Caco-2 (cell line): ENCODE results near the gene KLF9. TPM values are rescaled to one million over a fixed set of nuclear protein-coding genes. Genes with fewer than 3 reads are reported as not detected.

ENCODE experiments used
- BruUV-seq: library from RNA; stranded (reverse); fragments of 400-500 nt; replicated peaks from 2 replicates; lab custom pipeline; 2021; lab: Mats Ljungman, UMichigan
- CTCF ChIA-PET: fragments of 300-600 bp; sonication (Branson Sonifier 250); formaldehyde crosslinking; loops from one replicate; lab custom pipeline; 2022; ENCODE audit warnings: antibody characterized with exemption; lab: Charles Lee
- POLR2A ChIA-PET: fragments of 300-600 bp; sonication (Branson Sonifier 250); formaldehyde crosslinking; loops from one replicate; lab custom pipeline; 2022; ENCODE audit warnings: antibody characterized with exemption; lab: Charles Lee
- DNase-seq, 2 experiments: peaks; one replicate each; pipeline versions ENCODE4 v3.0.0 to v3.0.0-alpha.2; 2020 to 2022
- H3K27me3 ChIP-seq: replicated peaks from 2 replicates; pipeline ENCODE4 v1.6.0; 2011; ENCODE audit warnings: low read length; ENCODE audit not compliant: control insufficient read depth, insufficient read depth
- H3K36me3 ChIP-seq: 2 replicates; pipeline ENCODE4 v1.5.1; 2011; ENCODE audit warnings: low read length; ENCODE audit not compliant: control insufficient read depth, insufficient read depth
- H3K4me1 ChIP-seq: fragments of 250-450 bp; sonication (Bioruptor Pico); 2 replicates; pipeline ENCODE4 v1.5.1; 2020; ENCODE audit warnings: mild to moderate bottlenecking
- H3K4me3 ChIP-seq: 2 replicates; pipeline ENCODE4 v1.5.1; 2011; ENCODE audit warnings: low read depth, mild to moderate bottlenecking, control low read depth, low read length
- H3K9me3 ChIP-seq: fragments of 250-450 bp; sonication (Bioruptor Pico); 2 replicates; pipeline ENCODE4 v1.5.1; 2020; ENCODE audit warnings: mild to moderate bottlenecking, moderate library complexity
- H3K27ac Mint-ChIP-seq: one replicate; pipeline ENCODE4 v1.8.0; 2022; ENCODE audit warnings: mixed read lengths; ENCODE audit not compliant: unreplicated experiment
- H3K27me3 Mint-ChIP-seq: one replicate; pipeline ENCODE4 v1.8.0; 2022; ENCODE audit warnings: mixed read lengths; ENCODE audit not compliant: insufficient read depth, unreplicated experiment
- H3K36me3 Mint-ChIP-seq: one replicate; pipeline ENCODE4 v1.8.0; 2022; ENCODE audit warnings: mild to moderate bottlenecking, mixed read lengths; ENCODE audit not compliant: insufficient read depth, unreplicated experiment
- H3K4me1 Mint-ChIP-seq: one replicate; pipeline ENCODE4 v1.8.0; 2022; ENCODE audit warnings: low read depth, mixed read lengths; ENCODE audit not compliant: unreplicated experiment
- H3K4me3 Mint-ChIP-seq: one replicate; pipeline ENCODE4 v1.8.0; 2022; ENCODE audit warnings: mild to moderate bottlenecking, moderate library complexity, mixed read lengths; ENCODE audit not compliant: unreplicated experiment
- H3K9me3 Mint-ChIP-seq: one replicate; pipeline ENCODE4 v1.8.0; 2022; ENCODE audit warnings: mixed read lengths; ENCODE audit not compliant: unreplicated experiment
- CTCF ChIP-seq, 2 experiments: fragments of 200-600 bp in 1 of 2; IDR thresholded peaks; 1 replicate in 1 of 2; 2 replicates in 1 of 2; pipeline versions ENCODE4 v1.5.1 to v1.8.0; 2011 to 2022; ENCODE audit warnings: antibody characterized with exemption in 1 of 2, control low read depth in 1 of 2, inconsistent platforms in 1 of 2, low read depth in 1 of 2, low read length in 1 of 2, mild to moderate bottlenecking in 1 of 2, moderate library complexity in 1 of 2; ENCODE audit not compliant: insufficient read depth in 1 of 2, severe bottlenecking in 1 of 2, unreplicated experiment in 1 of 2
- intact Hi-C: fragments of 100-400 bp; cut with micrococcal nuclease; formaldehyde crosslinking; loops from one replicate; pipeline ENCODE4 v1.10.0; 2022; ENCODE audit not compliant: unreplicated experiment
- total RNA-seq: library from RNA; stranded (reverse); gene quantifications from 2 replicates; pipeline ENCODE4 v1.2.3, GENCODE V29; 2022

Gene KLF9
- total RNA-seq, 1 experiment from 2014 or later = 0.98 TPM

GRCh38 chr9:70419556-70420440, 5.3 kb upstream of the KLF9 start:
- H3K4me1 ChIP-seq = no peaks in the 10 kb centered on the region
- peaks cover 4% of the 10 kb centered on the region for H3K36me3 Mint-ChIP-seq
- peak overlapping the region; percentile 35 for H3K4me3 ChIP-seq
- H3K27me3 ChIP-seq = no peaks in the 10 kb centered on the region
- no peaks in the 10 kb centered on the region for H3K9me3 Mint-ChIP-seq
- H3K27me3 Mint-ChIP-seq = no peaks in the 10 kb centered on the region
- peak overlapping the region; percentile 77 for H3K4me3 Mint-ChIP-seq
- H3K27ac Mint-ChIP-seq = peak overlapping the region; percentile 87
- peak; percentile 74 to 78 for DNase-seq
- TF ChIP-seq CTCF (IDR thresholded peaks at IDR 0.05; ENCODE audit: insufficient read depth in 1 of 2, low read depth in 1 of 2, low read length in 1 of 2, severe bottlenecking in 1 of 2, unreplicated experiment in 1 of 2) = no peak
- no TSS peak for BruUV-seq
- intact Hi-C loops = loop anchor here (5.0 kb wide), 1 partner anchor 63 kb away; no protein-coding TSS in a partner anchor
- H3K9me3 ChIP-seq = no peaks in the 10 kb centered on the region
- no peaks in the 10 kb centered on the region for H3K4me1 Mint-ChIP-seq
- no peaks in the 10 kb centered on the region for H3K36me3 ChIP-seq
- ChIA-PET CTCF (no interaction called here), POLR2A (no interaction called here)

- POLR2A ChIA-PET = no interaction called here
- Histone ChIP-seq H3K36me3 (no peaks in the 10 kb centered on the region), H3K4me3 (peak overlapping the region; percentile 35), H3K27me3 (no peaks in the 10 kb centered on the region), H3K9me3 (no peaks in the 10 kb centered on the region), H3K4me1 (no peaks in the 10 kb centered on the region)
- Mint-ChIP-seq H3K27me3 (no peaks in the 10 kb centered on the region), H3K4me3 (peak overlapping the region; percentile 77), H3K4me1 (no peaks in the 10 kb centered on the region), H3K9me3 (no peaks in the 10 kb centered on the region), H3K36me3 (peaks cover 5% of the 10 kb centered on the region), H3K27ac (peak overlapping the region; percentile 87)
- CTCF ChIA-PET = interaction anchor here (0.7 kb wide), 1 partner anchor 30 kb away, joined by 9 read pairs; no protein-coding TSS in a partner anchor
- peak; percentile 72 to 75 for DNase-seq
- intact Hi-C loops = no loop called here
- TF ChIP-seq CTCF (IDR thresholded peaks at IDR 0.05; ENCODE audit: insufficient read depth in 1 of 2, low read depth in 1 of 2, low read length in 1 of 2, severe bottlenecking in 1 of 2, unreplicated experiment in 1 of 2) = no peak
- no TSS peak for BruUV-seq
These were observed 4.5 kb upstream of the KLF9 start for GRCh38 chr9:70418822-70419555.

- CTCF ChIA-PET = no interaction called here
- POLR2A ChIA-PET = no interaction called here
- BruUV-seq = no TSS peak
- no peaks in the 10 kb centered on the region for H3K27me3 Mint-ChIP-seq
- peaks cover 6% of the 10 kb centered on the region for H3K36me3 Mint-ChIP-seq
- no peak overlapping the region for H3K4me3 Mint-ChIP-seq
- no peak for DNase-seq
- TF ChIP-seq CTCF (IDR thresholded peaks at IDR 0.05; ENCODE audit: insufficient read depth in 1 of 2, low read depth in 1 of 2, low read length in 1 of 2, severe bottlenecking in 1 of 2, unreplicated experiment in 1 of 2) = no peak
- no peaks in the 10 kb centered on the region for H3K27me3 ChIP-seq
- H3K27ac Mint-ChIP-seq = no peak overlapping the region
- no peaks in the 10 kb centered on the region for H3K4me1 Mint-ChIP-seq
- H3K4me1 ChIP-seq = no peaks in the 10 kb centered on the region
- no peaks in the 10 kb centered on the region for H3K36me3 ChIP-seq
- H3K9me3 ChIP-seq = no peaks in the 10 kb centered on the region
- intact Hi-C loops = no loop called here
- H3K4me3 ChIP-seq = no peak overlapping the region
- no peaks in the 10 kb centered on the region for H3K9me3 Mint-ChIP-seq
These were observed 1.0 kb upstream of the KLF9 start for GRCh38 chr9:70415476-70415875.
